ENCODE results near the gene KCNT2. TPM values are rescaled to one million over a fixed set of nuclear protein-coding genes. Genes with fewer than 3 reads are reported as not detected.

The KCNT2 gene
- total and polyA plus RNA-seq, 2 of the 8 experiments (the other 6 are each of a cell fraction or from before 2014, with no cell fraction given): 2.3 to 10.2 TPM

- TF ChIP-seq BACH1 (IDR thresholded peaks at IDR 0.05; ENCODE audit: low read length): no peak
Measured at GRCh38 chr1:196214866-196215265, 393.4 kb downstream of the KCNT2 start (continued).

Data from H1 (cell line).